Measurements from ENCODE around the gene DENND1B.

GRCh38 chr1:197649188-197649587 is 126.1 kb downstream of the DENND1B start:
- no peak for TF ChIP-seq CTCF (IDR thresholded peaks at IDR 0.05 in 2 of 3, conservative IDR thresholded peaks at IDR 0.05 in 1 of 3; ENCODE audit: borderline replicate concordance in 1 of 3, insufficient read depth in 1 of 3, low read depth in 2 of 3, low read length in 2 of 3)
- no peak for TF ChIP-seq EZH2phosphoT487 (IDR thresholded peaks at IDR 0.05; ENCODE audit: borderline replicate concordance)
- TF ChIP-seq EZH2 (IDR thresholded peaks at IDR 0.05) = no peak
- no peak for TF ChIP-seq RAD21 (IDR thresholded peaks at IDR 0.05; ENCODE audit: low read depth)
- no peak for TF ChIP-seq POLR2AphosphoS5 (IDR thresholded peaks at IDR 0.05; ENCODE audit: low read depth, low read length)
- TF ChIP-seq, protein P1, sequence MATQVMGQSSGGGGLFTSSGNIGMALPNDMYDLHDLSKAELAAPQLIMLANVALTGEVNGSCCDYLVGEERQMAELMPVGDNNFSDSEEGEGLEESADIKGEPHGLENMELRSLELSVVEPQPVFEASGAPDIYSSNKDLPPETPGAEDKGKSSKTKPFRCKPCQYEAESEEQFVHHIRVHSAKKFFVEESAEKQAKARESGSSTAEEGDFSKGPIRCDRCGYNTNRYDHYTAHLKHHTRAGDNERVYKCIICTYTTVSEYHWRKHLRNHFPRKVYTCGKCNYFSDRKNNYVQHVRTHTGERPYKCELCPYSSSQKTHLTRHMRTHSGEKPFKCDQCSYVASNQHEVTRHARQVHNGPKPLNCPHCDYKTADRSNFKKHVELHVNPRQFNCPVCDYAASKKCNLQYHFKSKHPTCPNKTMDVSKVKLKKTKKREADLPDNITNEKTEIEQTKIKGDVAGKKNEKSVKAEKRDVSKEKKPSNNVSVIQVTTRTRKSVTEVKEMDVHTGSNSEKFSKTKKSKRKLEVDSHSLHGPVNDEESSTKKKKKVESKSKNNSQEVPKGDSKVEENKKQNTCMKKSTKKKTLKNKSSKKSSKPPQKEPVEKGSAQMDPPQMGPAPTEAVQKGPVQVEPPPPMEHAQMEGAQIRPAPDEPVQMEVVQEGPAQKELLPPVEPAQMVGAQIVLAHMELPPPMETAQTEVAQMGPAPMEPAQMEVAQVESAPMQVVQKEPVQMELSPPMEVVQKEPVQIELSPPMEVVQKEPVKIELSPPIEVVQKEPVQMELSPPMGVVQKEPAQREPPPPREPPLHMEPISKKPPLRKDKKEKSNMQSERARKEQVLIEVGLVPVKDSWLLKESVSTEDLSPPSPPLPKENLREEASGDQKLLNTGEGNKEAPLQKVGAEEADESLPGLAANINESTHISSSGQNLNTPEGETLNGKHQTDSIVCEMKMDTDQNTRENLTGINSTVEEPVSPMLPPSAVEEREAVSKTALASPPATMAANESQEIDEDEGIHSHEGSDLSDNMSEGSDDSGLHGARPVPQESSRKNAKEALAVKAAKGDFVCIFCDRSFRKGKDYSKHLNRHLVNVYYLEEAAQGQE (IDR thresholded peaks at IDR 0.05; ENCODE audit: low read depth) = no peak
- TF ChIP-seq ELF1 (IDR thresholded peaks at IDR 0.05; ENCODE audit: borderline replicate concordance, low read depth) = no peak
- TF ChIP-seq, protein P2, sequence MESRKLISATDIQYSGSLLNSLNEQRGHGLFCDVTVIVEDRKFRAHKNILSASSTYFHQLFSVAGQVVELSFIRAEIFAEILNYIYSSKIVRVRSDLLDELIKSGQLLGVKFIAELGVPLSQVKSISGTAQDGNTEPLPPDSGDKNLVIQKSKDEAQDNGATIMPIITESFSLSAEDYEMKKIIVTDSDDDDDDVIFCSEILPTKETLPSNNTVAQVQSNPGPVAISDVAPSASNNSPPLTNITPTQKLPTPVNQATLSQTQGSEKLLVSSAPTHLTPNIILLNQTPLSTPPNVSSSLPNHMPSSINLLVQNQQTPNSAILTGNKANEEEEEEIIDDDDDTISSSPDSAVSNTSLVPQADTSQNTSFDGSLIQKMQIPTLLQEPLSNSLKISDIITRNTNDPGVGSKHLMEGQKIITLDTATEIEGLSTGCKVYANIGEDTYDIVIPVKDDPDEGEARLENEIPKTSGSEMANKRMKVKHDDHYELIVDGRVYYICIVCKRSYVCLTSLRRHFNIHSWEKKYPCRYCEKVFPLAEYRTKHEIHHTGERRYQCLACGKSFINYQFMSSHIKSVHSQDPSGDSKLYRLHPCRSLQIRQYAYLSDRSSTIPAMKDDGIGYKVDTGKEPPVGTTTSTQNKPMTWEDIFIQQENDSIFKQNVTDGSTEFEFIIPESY (IDR thresholded peaks at IDR 0.05; ENCODE audit: extremely low read depth, insufficient replicate concordance, low read length) = no peak
- TF ChIP-seq POLR2A (IDR thresholded peaks at IDR 0.05; ENCODE audit: borderline replicate concordance, extremely low read depth, insufficient read depth, insufficient read length) = no peak
- TF ChIP-seq TCF7L2 (IDR thresholded peaks at IDR 0.05; ENCODE audit: borderline replicate concordance, extremely low read depth, insufficient read depth, insufficient read length) = no peak
- no peak for TF ChIP-seq ZNF274 (IDR thresholded peaks at IDR 0.05; ENCODE audit: low read depth, low read length)
- TF ChIP-seq CEBPB (IDR thresholded peaks at IDR 0.05; ENCODE audit: low read depth) = no peak
- no peak for TF ChIP-seq SP1 (IDR thresholded peaks at IDR 0.05; ENCODE audit: low read depth)

Data from HCT116 (cell line).